Astrocyte (in vitro differentiated cells and primary cell): ENCODE measurements around the gene FAT1. TPM values are rescaled to one million over a fixed set of nuclear protein-coding genes. Genes with fewer than 3 reads are reported as not detected.

Experiments used
- DNase-seq: peaks from one replicate; pipeline ENCODE4 v3.0.0-alpha.2; 2010; ENCODE audit warnings: low read depth
- FAIRE-seq: peaks from 2 replicates; lab custom pipeline; 2011; peaks lifted over from hg19 to GRCh38; lab: Jason Lieb, UNC
- H2AFZ ChIP-seq: 2 replicates; pipeline ENCODE4 v1.6.0; 2012; ENCODE audit warnings: low read depth, low read length, inconsistent platforms
- H3K27ac ChIP-seq: 2 replicates; pipeline ENCODE4 v1.5.1; 2011; ENCODE audit warnings: low read depth, low read length, inconsistent platforms
- H3K27me3 ChIP-seq: 2 replicates; pipeline ENCODE4 v1.6.0; 2011; ENCODE audit warnings: low read length, inconsistent platforms; ENCODE audit not compliant: insufficient read depth
- H3K36me3 ChIP-seq: 2 replicates; pipeline ENCODE4 v1.5.1; 2011; ENCODE audit warnings: low read length, inconsistent platforms; ENCODE audit not compliant: insufficient read depth
- H3K4me1 ChIP-seq: 2 replicates; pipeline ENCODE4 v1.5.1; 2011; ENCODE audit warnings: low read length, inconsistent platforms; ENCODE audit not compliant: insufficient read depth
- H3K4me2 ChIP-seq: 2 replicates; pipeline ENCODE4 v1.6.0; 2012; ENCODE audit warnings: low read length, inconsistent platforms
- H3K4me3 ChIP-seq: 2 replicates; pipeline ENCODE4 v1.5.1; 2011; ENCODE audit warnings: low read depth, mild to moderate bottlenecking, low read length, inconsistent platforms; ENCODE audit not compliant: insufficient read depth
- H3K79me2 ChIP-seq: 2 replicates; pipeline ENCODE4 v1.6.0; 2012; ENCODE audit warnings: mild to moderate bottlenecking, low read length, inconsistent platforms; ENCODE audit not compliant: insufficient read depth
- H3K9ac ChIP-seq: 2 replicates; pipeline ENCODE4 v1.6.0; 2012; ENCODE audit warnings: mild to moderate bottlenecking, low read length, inconsistent platforms
- H3K9me3 ChIP-seq: 2 replicates; pipeline ENCODE4 v1.5.1; 2012; ENCODE audit warnings: low read depth, mild to moderate bottlenecking, low read length, inconsistent platforms; ENCODE audit not compliant: insufficient read depth
- H4K20me1 ChIP-seq: 2 replicates; pipeline ENCODE4 v1.6.0; 2012; ENCODE audit warnings: low read length, inconsistent platforms; ENCODE audit not compliant: insufficient read depth
- H3K27ac Mint-ChIP-seq: one replicate; pipeline ENCODE4 v1.8.0; 2021; ENCODE audit warnings: mild to moderate bottlenecking, mixed read lengths; ENCODE audit not compliant: unreplicated experiment
- H3K27me3 Mint-ChIP-seq: one replicate; pipeline ENCODE4 v1.8.0; 2021; ENCODE audit warnings: low read depth, mixed read lengths; ENCODE audit not compliant: unreplicated experiment
- H3K36me3 Mint-ChIP-seq: one replicate; pipeline ENCODE4 v1.8.0; 2021; ENCODE audit warnings: low read depth, mixed read lengths; ENCODE audit not compliant: unreplicated experiment
- H3K4me1 Mint-ChIP-seq: one replicate; pipeline ENCODE4 v1.8.0; 2021; ENCODE audit warnings: low read depth, mixed read lengths; ENCODE audit not compliant: unreplicated experiment
- H3K4me3 Mint-ChIP-seq: one replicate; pipeline ENCODE4 v1.8.0; 2021; ENCODE audit warnings: mild to moderate bottlenecking, moderate library complexity, mixed read lengths; ENCODE audit not compliant: unreplicated experiment
- H3K9me3 Mint-ChIP-seq: one replicate; pipeline ENCODE4 v1.8.0; 2021; ENCODE audit warnings: mild to moderate bottlenecking, mixed read lengths; ENCODE audit not compliant: unreplicated experiment
- EZH2 ChIP-seq: IDR thresholded peaks from 2 replicates; pipeline ENCODE4 v1.6.1; 2012; ENCODE audit warnings: mild to moderate bottlenecking, low read length, inconsistent platforms; ENCODE audit not compliant: insufficient read depth
- total RNA-seq: library from RNA; stranded (reverse); gene quantifications from 2 replicates; pipeline ENCODE4 v1.2.1, GENCODE V29; 2021
- TF ChIP-seq, protein P1 (sequence below): IDR thresholded peaks from 2 replicates; pipeline ENCODE4 v1.5.1; 2011; ENCODE audit warnings: low read depth, mild to moderate bottlenecking, inconsistent platforms, low read length, moderate library complexity; ENCODE audit not compliant: insufficient read depth

The FAT1 gene
- total RNA-seq, 1 donor from 2014 or later: 590 TPM

- Histone ChIP-seq H3K27me3 (no peaks in the 10 kb centered on the region), H3K79me2 (peaks cover 100% of the 10 kb centered on the region), H3K9ac (peak overlapping the region; percentile 73), H2AFZ (no peak overlapping the region), H3K36me3 (peaks cover 21% of the 10 kb centered on the region), H3K4me3 (no peak overlapping the region), H3K27ac (peak overlapping the region; percentile 81), H3K4me2 (peak overlapping the region; percentile 74), H3K4me1 (peaks cover 19% of the 10 kb centered on the region), H3K9me3 (no peaks in the 10 kb centered on the region), H4K20me1 (peaks cover 97% of the 10 kb centered on the region)
- no peak for DNase-seq
- Mint-ChIP-seq H3K4me1 (peaks cover 58% of the 10 kb centered on the region), H3K36me3 (peaks cover 43% of the 10 kb centered on the region), H3K9me3 (no peaks in the 10 kb centered on the region), H3K4me3 (peak overlapping the region; percentile 23), H3K27me3 (no peaks in the 10 kb centered on the region), H3K27ac (peak overlapping the region; percentile 78)
- TF ChIP-seq EZH2: no peak
- TF ChIP-seq, protein P1, sequence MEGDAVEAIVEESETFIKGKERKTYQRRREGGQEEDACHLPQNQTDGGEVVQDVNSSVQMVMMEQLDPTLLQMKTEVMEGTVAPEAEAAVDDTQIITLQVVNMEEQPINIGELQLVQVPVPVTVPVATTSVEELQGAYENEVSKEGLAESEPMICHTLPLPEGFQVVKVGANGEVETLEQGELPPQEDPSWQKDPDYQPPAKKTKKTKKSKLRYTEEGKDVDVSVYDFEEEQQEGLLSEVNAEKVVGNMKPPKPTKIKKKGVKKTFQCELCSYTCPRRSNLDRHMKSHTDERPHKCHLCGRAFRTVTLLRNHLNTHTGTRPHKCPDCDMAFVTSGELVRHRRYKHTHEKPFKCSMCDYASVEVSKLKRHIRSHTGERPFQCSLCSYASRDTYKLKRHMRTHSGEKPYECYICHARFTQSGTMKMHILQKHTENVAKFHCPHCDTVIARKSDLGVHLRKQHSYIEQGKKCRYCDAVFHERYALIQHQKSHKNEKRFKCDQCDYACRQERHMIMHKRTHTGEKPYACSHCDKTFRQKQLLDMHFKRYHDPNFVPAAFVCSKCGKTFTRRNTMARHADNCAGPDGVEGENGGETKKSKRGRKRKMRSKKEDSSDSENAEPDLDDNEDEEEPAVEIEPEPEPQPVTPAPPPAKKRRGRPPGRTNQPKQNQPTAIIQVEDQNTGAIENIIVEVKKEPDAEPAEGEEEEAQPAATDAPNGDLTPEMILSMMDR: no peak
- no peak for FAIRE-seq
These were observed 21.9 kb downstream of the FAT1 start for GRCh38 chr4:186701788-186702187.

- Mint-ChIP-seq H3K9me3 (no peaks in the 10 kb centered on the region), H3K36me3 (peaks cover 41% of the 10 kb centered on the region), H3K4me3 (peak overlapping the region; percentile 23), H3K27ac (peak overlapping the region; percentile 78), H3K4me1 (peaks cover 56% of the 10 kb centered on the region), H3K27me3 (no peaks in the 10 kb centered on the region)
- FAIRE-seq: peak; percentile 56
- Histone ChIP-seq H3K4me2 (peak overlapping the region; percentile 74), H3K4me3 (no peak overlapping the region), H3K4me1 (peaks cover 19% of the 10 kb centered on the region), H3K27ac (peak overlapping the region; percentile 81), H3K9ac (peak overlapping the region; percentile 73), H4K20me1 (peaks cover 97% of the 10 kb centered on the region), H3K36me3 (peaks cover 16% of the 10 kb centered on the region), H2AFZ (no peak overlapping the region), H3K27me3 (no peaks in the 10 kb centered on the region), H3K9me3 (no peaks in the 10 kb centered on the region), H3K79me2 (peaks cover 100% of the 10 kb centered on the region)
- TF ChIP-seq EZH2: no peak
- TF ChIP-seq, protein P1: no peak
- DNase-seq: peak; percentile 83
These were observed 22.4 kb downstream of the FAT1 start for GRCh38 chr4:186701273-186701672.

DNA sequence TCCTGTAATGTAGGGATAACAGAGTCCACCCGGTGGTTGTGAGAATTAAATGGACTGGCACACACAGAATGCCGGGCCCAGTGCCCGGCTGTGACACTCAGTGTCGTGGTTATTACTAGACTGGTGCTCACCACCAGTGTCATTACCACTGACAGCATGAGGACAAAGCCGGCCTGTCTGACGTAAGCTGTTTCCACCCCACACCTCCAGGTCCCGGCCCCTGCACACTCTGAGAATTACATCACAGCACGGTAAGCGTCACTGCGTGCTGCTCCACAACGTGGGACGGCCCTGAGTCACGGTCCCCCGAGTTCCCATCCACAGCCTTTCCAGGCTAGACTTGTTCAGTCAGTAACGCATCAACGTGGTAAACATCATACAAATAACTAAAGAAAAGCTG lies 22.9 kb downstream of the FAT1 start:
- H4K20me1 ChIP-seq: peaks cover 97% of the 10 kb centered on the region

More for the DNA sequence above, 22.9 kb downstream of the FAT1 start:
- Histone ChIP-seq H3K36me3 (peaks cover 14% of the 10 kb centered on the region), H3K27me3 (no peaks in the 10 kb centered on the region), H3K4me3 (no peak overlapping the region), H3K4me2 (peak overlapping the region; percentile 74), H3K4me1 (peaks cover 19% of the 10 kb centered on the region), H3K9me3 (no peaks in the 10 kb centered on the region), H2AFZ (no peak overlapping the region), H3K27ac (peak overlapping the region; percentile 81), H3K79me2 (peaks cover 100% of the 10 kb centered on the region), H3K9ac (peak overlapping the region; percentile 73)
- peak overlapping the region; percentile 55 for H3K4me3 Mint-ChIP-seq
- FAIRE-seq (no peak), DNase-seq (peak; percentile 95)
- peaks cover 39% of the 10 kb centered on the region for H3K36me3 Mint-ChIP-seq
- peaks cover 56% of the 10 kb centered on the region for H3K4me1 Mint-ChIP-seq
- no peaks in the 10 kb centered on the region for H3K9me3 Mint-ChIP-seq
- TF ChIP-seq EZH2: no peak
- TF ChIP-seq, protein P1: no peak
- H3K27me3 Mint-ChIP-seq: no peaks in the 10 kb centered on the region
- H3K27ac Mint-ChIP-seq: peak overlapping the region; percentile 78
